Measurements from ENCODE around the gene ZNF200. TPM values are rescaled to one million over a fixed set of nuclear protein-coding genes. Genes with fewer than 3 reads are reported as not detected.

ZNF200 gene
- polyA plus RNA-seq, 1 donor: 6.3 TPM

GRCh38 chr16:3175157-3176093 lies 59.5 kb downstream of the ZNF200 start:
- no peak for DNase-seq (ENCODE audit: low read depth)

DNA sequence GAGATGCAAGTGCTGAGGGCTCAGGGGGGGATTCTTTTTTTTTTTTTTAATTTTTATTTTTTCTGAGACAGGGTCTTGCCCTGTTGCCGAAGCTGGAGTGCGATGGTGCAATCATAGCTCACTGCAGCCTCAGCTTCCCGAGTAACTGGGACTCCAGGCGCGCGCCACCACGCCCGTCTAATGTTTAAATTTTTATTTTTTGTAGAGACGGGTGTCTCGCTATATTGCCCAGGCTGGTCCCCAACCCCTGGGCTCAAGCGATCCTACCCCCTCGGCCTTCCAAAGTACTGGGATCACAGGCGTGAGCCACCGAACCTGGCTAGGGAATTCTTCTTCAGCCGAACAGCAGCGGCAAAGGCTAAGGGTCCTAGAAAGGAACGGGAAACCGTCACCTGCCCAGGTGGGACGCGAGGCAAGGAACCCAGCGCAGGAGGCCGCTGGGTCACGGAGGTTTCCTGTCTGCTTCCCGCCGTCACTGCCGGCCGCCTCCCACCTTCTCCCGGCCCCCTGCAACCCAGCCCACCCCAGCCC lies 60.3 kb downstream of the ZNF200 start:
- DNase-seq (ENCODE audit: low read depth): no peak

DNA sequence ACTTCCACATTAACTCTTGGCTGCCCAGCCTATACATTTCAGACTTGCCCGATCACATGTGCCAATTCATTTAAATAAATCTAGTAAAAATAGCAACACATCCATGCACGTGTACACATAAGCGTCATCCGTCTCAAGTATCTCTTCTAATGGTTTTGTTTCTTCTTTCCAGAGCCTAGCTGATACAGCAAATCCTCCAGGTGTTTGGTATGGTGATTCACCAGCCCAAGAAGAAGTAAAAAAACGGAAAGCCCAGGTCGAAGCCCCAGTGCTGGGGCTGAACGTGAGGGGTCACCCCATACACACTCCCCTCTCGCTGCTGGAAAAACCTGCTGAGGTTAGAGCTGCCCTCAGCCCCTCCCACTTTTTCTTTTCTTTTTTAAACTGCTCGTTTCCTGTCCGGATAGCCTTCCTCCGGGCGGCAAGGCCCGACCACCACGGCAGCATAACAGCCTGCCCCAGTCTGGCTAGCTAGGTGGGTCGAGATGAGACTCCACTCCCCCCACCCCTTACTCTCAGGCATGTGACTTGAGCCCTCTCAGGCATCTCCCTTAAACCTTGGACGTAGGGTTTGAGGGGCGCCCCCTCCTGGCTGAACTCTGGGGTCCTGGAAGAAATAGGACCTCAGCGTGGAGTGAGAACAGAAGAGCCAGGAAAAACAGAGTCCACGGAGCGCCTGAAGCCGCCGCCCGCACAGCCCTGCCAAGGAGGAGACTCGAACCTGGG lies 60.9 kb downstream of the ZNF200 start:
- no peak for DNase-seq (ENCODE audit: low read depth)

Other genes with a start within 250 kb of the ZNF200 start
- gene CLDN9, start 222.2 kb downstream of the ZNF200 start, polyA plus RNA-seq (ENCODE audit: insufficient read length): 3.6 TPM
- gene CLDN6, start 217.0 kb downstream of the ZNF200 start, polyA plus RNA-seq (ENCODE audit: insufficient read length): 0.19 TPM
- 79.1 TPM for gene TNFRSF12A, start 214.8 kb downstream of the ZNF200 start, polyA plus RNA-seq (ENCODE audit: insufficient read length)
- gene HCFC1R1, start 211.2 kb downstream of the ZNF200 start, polyA plus RNA-seq (ENCODE audit: insufficient read length): 109 TPM
- gene THOC6, start 211.1 kb downstream of the ZNF200 start, polyA plus RNA-seq (ENCODE audit: insufficient read length): 18.4 TPM
- not detected for gene BICDL2, start 198.2 kb downstream of the ZNF200 start, polyA plus RNA-seq (ENCODE audit: insufficient read length)
- gene MMP25, start 188.6 kb downstream of the ZNF200 start, polyA plus RNA-seq (ENCODE audit: insufficient read length): 1.9 TPM
- 121 TPM for gene IL32, start 169.5 kb downstream of the ZNF200 start, polyA plus RNA-seq (ENCODE audit: insufficient read length)
- 0.08 TPM for gene ZSCAN10, start 135.9 kb downstream of the ZNF200 start, polyA plus RNA-seq (ENCODE audit: insufficient read length)
- 13.0 TPM for gene ZNF205, start 122.6 kb downstream of the ZNF200 start, polyA plus RNA-seq (ENCODE audit: insufficient read length)
- gene ZNF213, start 100.1 kb downstream of the ZNF200 start, polyA plus RNA-seq (ENCODE audit: insufficient read length): 12.3 TPM
- gene OR1F1, start 47.0 kb downstream of the ZNF200 start, polyA plus RNA-seq (ENCODE audit: insufficient read length): not detected
- gene MEFV, start 21.5 kb upstream of the ZNF200 start, polyA plus RNA-seq (ENCODE audit: insufficient read length): 0.28 TPM
- 29.9 TPM for gene ZNF263, start 48.3 kb upstream of the ZNF200 start, polyA plus RNA-seq (ENCODE audit: insufficient read length)
- gene TIGD7, start 70.3 kb upstream of the ZNF200 start, polyA plus RNA-seq (ENCODE audit: insufficient read length): 9.0 TPM
- gene ZNF75A, start 70.3 kb upstream of the ZNF200 start, polyA plus RNA-seq (ENCODE audit: insufficient read length): 28.8 TPM
- gene OR2C1, start 120.7 kb upstream of the ZNF200 start, polyA plus RNA-seq (ENCODE audit: insufficient read length): 0.16 TPM
- 8.6 TPM for gene ZSCAN32, start 165.8 kb upstream of the ZNF200 start, polyA plus RNA-seq (ENCODE audit: insufficient read length)
- 8.1 TPM for gene ZNF174, start 166.1 kb upstream of the ZNF200 start, polyA plus RNA-seq (ENCODE audit: insufficient read length)
- gene ZNF597, start 208.3 kb upstream of the ZNF200 start, polyA plus RNA-seq (ENCODE audit: insufficient read length): 1.7 TPM
- gene NAA60, start 208.5 kb upstream of the ZNF200 start, polyA plus RNA-seq (ENCODE audit: insufficient read length): 26.0 TPM